Right lobe of liver (tissue), 6 donors: ENCODE measurements around the gene PPP2R5C. TPM values are rescaled to one million over a fixed set of nuclear protein-coding genes. Genes with fewer than 3 reads are reported as not detected.
A peak's percentile ranks its signal among the peaks of the same experiment; 100 is the strongest.

Source experiments
- ATAC-seq, 4 donors: fragments of 200-7000 bp; cut with Tn5 transposase; one replicate each; pipeline ENCODE4 v1.9.1; 2020; ENCODE audit warnings: mild to moderate bottlenecking in 4 of 4, moderate library complexity in 4 of 4
- DNase-seq, 3 donors: peaks; one replicate each; pipeline ENCODE4 v3.0.0-alpha.2; 2020
- H3K27ac ChIP-seq, 3 donors: fragments of 200-600 bp; one replicate each; pipeline ENCODE4 v1.8.0; 2022
- H3K27me3 ChIP-seq, 2 donors: fragments of 200-600 bp; one replicate each; pipeline ENCODE4 v1.8.0; 2022
- H3K36me3 ChIP-seq, 4 donors: fragments of 200-600 bp; sonication (generic) in 1 of 4; one replicate each; pipeline versions ENCODE4 v1.5.1 to v1.8.0; 2017 to 2022; ENCODE audit warnings: control low read depth in 1 of 4
- H3K4me1 ChIP-seq, 4 donors: fragments of 200-600 bp; sonication (generic) in 1 of 4; one replicate each; pipeline versions ENCODE4 v1.5.1 to v1.8.0; 2017 to 2022; ENCODE audit warnings: control low read depth in 1 of 4
- H3K4me3 ChIP-seq, 3 donors: fragments of 200-600 bp; one replicate each; pipeline ENCODE4 v1.8.0; 2022
- H3K9me3 ChIP-seq, 4 donors: fragments of 200-600 bp; sonication (generic) in 1 of 4; one replicate each; pipeline versions ENCODE4 v1.5.1 to v1.8.0; 2017 to 2022; ENCODE audit warnings: control low read depth in 1 of 4
- CTCF ChIP-seq, 4 donors: fragments of 200-600 bp in 3 of 4; fragments of 450-650 bp in 1 of 4; IDR thresholded peaks; one replicate each; pipeline versions ENCODE4 v1.5.1 to v1.8.0; 2016 to 2022; ENCODE audit warnings: antibody characterized with exemption in 4 of 4, mild to moderate bottlenecking in 2 of 4
- POLR2A ChIP-seq: fragments of 450-650 bp; IDR thresholded peaks from one replicate; pipeline ENCODE4 v1.6.1; 2017; ENCODE audit warnings: antibody characterized with exemption, mild to moderate bottlenecking
- WGBS: methylation state at CpG from one replicate; pipeline ENCODE4 v1.1.6; 2018; ENCODE audit warnings: low coverage, low lambda C conversion rate; ENCODE audit not compliant: insufficient coverage; ENCODE audit errors: missing lambda C conversion rate; 5-methylcytosine and 5-hydroxymethylcytosine counted together
- intact Hi-C, 2 donors: fragments of 100-400 bp; cut with DNase I; formaldehyde crosslinking; loops; one replicate each; pipeline versions ENCODE4 v1.11.2 to v1.14.1; 2022
- total RNA-seq, 6 experiments: library from RNA; depleted of rRNA in 2 of 6; stranded (reverse); fragments of >200 nt in 2 of 6; fragmentation: NEBNext Ultra II Directional in 3 of 6; extraction: Animal tissue kit (Norgen Biotek cat#: 25700) in 3 of 6; gene quantifications; one replicate each; pipeline versions ENCODE4 v1.1.0 to v1.2.4, GENCODE V29; 2016 to 2023
- donor health status: DM: no; HTN: yes; CAD: no.
- donor health status: DM: no; HTN: no; CAD: no.
- donor health status: DM: no; HTN: no; CAD: no.
- donor health status: DM: no; HTN: yes; CAD: no.
- donor health status: DM: no; HTN: yes; CAD: no.

PPP2R5C gene
- total RNA-seq, 6 experiments from 2014 or later = 44.9 to 74.5 (median 55.3) TPM

- Histone ChIP-seq H3K27me3 (no peaks in the 10 kb centered on the region), H3K4me1 (peaks cover 0 to 13% (median under 1%) of the 10 kb centered on the region in 4 donors), H3K4me3 (no peak overlapping the region), H3K36me3 (no peaks in the 10 kb centered on the region), H3K9me3 (no peaks in the 10 kb centered on the region), H3K27ac (no peak overlapping the region)
- intact Hi-C loops = no loop called here
- WGBS = 45% methylated on average over 8 of the region's 19 CpGs
- DNase-seq (peak; percentile 76 to 77 (median 76)), ATAC-seq (peak; percentile 48 to 60 (median 54))
- peak; percentile 83 to 88 (median 86) for TF ChIP-seq CTCF (IDR thresholded peaks at IDR 0.05)
- no peak for TF ChIP-seq POLR2A
Observed at GRCh38 chr14:101961011-101961721, 199.7 kb downstream of the PPP2R5C start.

DNA sequence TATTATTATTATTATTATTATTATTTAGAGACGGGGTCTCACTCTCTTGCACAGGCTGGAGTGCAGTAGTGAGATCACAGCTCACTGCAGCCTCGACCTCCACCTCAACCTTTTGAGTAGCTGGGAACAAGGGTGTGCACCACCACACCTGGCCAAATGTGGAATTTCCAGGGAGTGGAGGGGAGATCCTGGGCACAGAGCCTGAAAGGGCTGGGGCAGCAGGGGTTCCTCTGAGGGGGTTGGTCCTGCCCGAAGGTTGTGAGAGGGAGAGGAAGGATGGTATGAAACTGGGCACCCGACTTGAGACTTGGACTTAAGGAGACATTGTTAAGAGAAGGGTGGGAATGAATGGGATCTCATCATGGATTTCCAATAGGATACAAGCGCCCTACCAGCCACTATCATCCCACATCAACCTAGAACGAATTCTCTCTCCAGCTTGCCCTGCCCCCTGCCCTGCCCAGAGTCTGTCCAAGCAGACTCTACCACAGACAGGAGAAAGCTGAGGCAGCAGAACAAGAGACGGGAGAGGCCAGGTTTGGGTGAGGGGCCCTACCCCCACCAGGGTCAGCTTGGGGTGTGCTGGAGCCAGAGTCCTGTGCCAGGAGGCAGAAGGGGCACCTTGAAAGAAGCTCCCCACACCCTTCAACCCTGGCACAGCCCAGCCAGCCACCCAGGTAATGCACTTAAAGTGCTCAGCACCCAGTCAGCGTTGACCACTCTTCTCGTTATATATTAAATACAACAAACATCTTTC is 200.4 kb downstream of the PPP2R5C start:
- peak in 1 of 3 donors; percentile 41 for DNase-seq
- H3K4me1 ChIP-seq = peaks cover 0 to 21% (median 4%) of the 10 kb centered on the region in 4 donors
- 60% methylated on average over 7 of the region's 9 CpGs for WGBS
- no peak for TF ChIP-seq POLR2A
- TF ChIP-seq CTCF (IDR thresholded peaks at IDR 0.05) = no peak
- ATAC-seq = no peak
- no peak overlapping the region for H3K4me3 ChIP-seq
- intact Hi-C loops = no loop called here
- H3K27me3 ChIP-seq = no peaks in the 10 kb centered on the region
- no peaks in the 10 kb centered on the region for H3K36me3 ChIP-seq
- H3K27ac ChIP-seq = no peak overlapping the region
- H3K9me3 ChIP-seq = no peaks in the 10 kb centered on the region

- no peak overlapping the region for H3K4me3 ChIP-seq
- intact Hi-C loops = no loop called here
- no peaks in the 10 kb centered on the region for H3K27me3 ChIP-seq
- ATAC-seq = peak in 1 of 4 donors; percentile 3
- H3K4me1 ChIP-seq = peaks cover 0 to 26% (median 6%) of the 10 kb centered on the region in 4 donors
- no peaks in the 10 kb centered on the region for H3K9me3 ChIP-seq
- TF ChIP-seq CTCF (IDR thresholded peaks at IDR 0.05) = no peak
- no peak overlapping the region for H3K27ac ChIP-seq
- WGBS = 49% methylated on average over 4 of the region's 5 CpGs
- no peaks in the 10 kb centered on the region for H3K36me3 ChIP-seq
- peak in 2 of 3 donors; percentile 67 to 68 for DNase-seq
Observed at GRCh38 chr14:101962503-101962874, 201.0 kb downstream of the PPP2R5C start.

- no peak overlapping the region for H3K27ac ChIP-seq
- 80% methylated on average over 5 of the region's 5 CpGs for WGBS
- peaks cover 0 to 32% (median 6%) of the 10 kb centered on the region in 4 donors for H3K4me1 ChIP-seq
- no peaks in the 10 kb centered on the region for H3K9me3 ChIP-seq
- H3K4me3 ChIP-seq = no peak overlapping the region
- intact Hi-C loops = no loop called here
- ATAC-seq (no peak), DNase-seq (peak in 1 of 3 donors; percentile 10)
- no peaks in the 10 kb centered on the region for H3K27me3 ChIP-seq
- no peaks in the 10 kb centered on the region for H3K36me3 ChIP-seq
- TF ChIP-seq POLR2A = no peak
- TF ChIP-seq CTCF (IDR thresholded peaks at IDR 0.05) = no peak
Observed at GRCh38 chr14:101963052-101963451, 201.5 kb downstream of the PPP2R5C start.
